SU-DHL-6 (cell line): ENCODE measurements around the gene COL15A1.

Experiments used
- H2AFZ ChIP-seq: fragments of 200-600 bp; sonication (generic); 2 replicates; pipeline ENCODE4 v1.6.1; 2014; ENCODE audit warnings: low read depth, mild to moderate bottlenecking, moderate library complexity, mixed read lengths, antibody characterized with exemption, low read length; ENCODE audit not compliant: severe bottlenecking
- H3F3A ChIP-seq: fragments of 200-600 bp; shearing (Covaris generic); 2 replicates; pipeline ENCODE4 v1.6.0; 2016; ENCODE audit warnings: antibody characterized with exemption, mild to moderate bottlenecking; ENCODE audit not compliant: insufficient read depth
- H3K27ac ChIP-seq: fragments of 200-600 bp; sonication (generic); 2 replicates; pipeline ENCODE4 v1.5.1; 2016; ENCODE audit warnings: low read depth, mild to moderate bottlenecking, low read length, moderate library complexity, mixed read lengths
- H3K27me3 ChIP-seq: fragments of 200-600 bp; sonication (generic), shearing (Covaris generic); 2 replicates; pipeline ENCODE4 v1.6.0; 2014; ENCODE audit warnings: mild to moderate bottlenecking, low read length
- H3K36me3 ChIP-seq: fragments of 200-600 bp; sonication (generic); 2 replicates; pipeline ENCODE4 v1.6.1; 2014; ENCODE audit warnings: mild to moderate bottlenecking, low read length, mixed read lengths
- H3K4me2 ChIP-seq: fragments of 300-600, 200-600 bp; shearing (Covaris generic), sonication (generic); 2 replicates; pipeline ENCODE4 v1.6.0; 2014; ENCODE audit warnings: low read length, low read depth, mild to moderate bottlenecking; ENCODE audit not compliant: poor library complexity, severe bottlenecking
- H3K4me3 ChIP-seq: fragments of 200-600 bp; sonication (generic); 2 replicates; pipeline ENCODE4 v1.5.1; 2014; ENCODE audit warnings: antibody characterized with exemption, low read length, mild to moderate bottlenecking, mixed read lengths; ENCODE audit not compliant: insufficient read depth, poor library complexity, severe bottlenecking
- H3K79me2 ChIP-seq: fragments of 200-600 bp; sonication (generic); 2 replicates; pipeline ENCODE4 v1.6.1; 2014; ENCODE audit warnings: mild to moderate bottlenecking, low read length, moderate library complexity; ENCODE audit not compliant: insufficient read depth
- H3K9ac ChIP-seq: fragments of 200-600 bp; sonication (generic); 2 replicates; pipeline ENCODE4 v1.7.0; 2014; ENCODE audit warnings: mild to moderate bottlenecking, low read length
- H3K9me2 ChIP-seq: fragments of 200-600 bp; sonication (generic); replicated peaks from 2 replicates; pipeline ENCODE4 v1.6.1; 2014; ENCODE audit warnings: low read length; ENCODE audit not compliant: insufficient read depth
- H3K9me3 ChIP-seq: fragments of 200-600 bp; sonication (generic); 2 replicates; pipeline ENCODE4 v1.6.1; 2014; ENCODE audit warnings: low read length, mixed read lengths; ENCODE audit not compliant: insufficient read depth
- H4K20me1 ChIP-seq: fragments of 200-600 bp; sonication (generic); 2 replicates; pipeline ENCODE4 v1.6.1; 2014; ENCODE audit warnings: low read depth, mild to moderate bottlenecking, antibody characterized with exemption, low read length, moderate library complexity, mixed read lengths
- EZH2phosphoT487 ChIP-seq: fragments of 200-600 bp; sonication (generic), shearing (Covaris generic); conservative IDR thresholded peaks from 2 replicates; pipeline ENCODE4 v1.6.1; 2018; ENCODE audit warnings: mild to moderate bottlenecking, antibody characterized with exemption, low read length, moderate library complexity, mixed read lengths
- TF ChIP-seq, protein P1 (sequence below): fragments of 200-600 bp; sonication (generic); IDR thresholded peaks from one replicate; pipeline ENCODE4 v1.5.1; 2017; ENCODE audit warnings: antibody characterized with exemption, mild to moderate bottlenecking, low read length, moderate library complexity; ENCODE audit not compliant: insufficient read depth, poor library complexity, severe bottlenecking

The COL15A1 gene

DNA sequence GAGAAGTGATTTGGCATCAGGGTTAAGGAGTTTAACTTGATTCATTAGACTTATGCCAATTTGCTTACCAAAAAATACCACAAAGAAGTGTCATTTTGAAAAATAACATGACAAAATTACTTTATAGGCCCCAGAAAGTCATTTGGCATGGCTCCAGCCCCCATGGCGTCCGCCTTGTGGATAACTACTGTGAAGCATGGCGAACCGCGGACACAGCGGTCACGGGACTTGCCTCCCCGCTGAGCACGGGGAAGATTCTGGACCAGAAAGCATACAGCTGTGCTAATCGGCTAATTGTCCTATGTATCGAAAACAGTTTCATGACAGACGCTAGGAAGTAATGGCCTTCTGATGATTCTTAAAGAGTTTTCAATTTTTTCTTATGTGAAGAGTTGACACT lies 125.8 kb downstream of the COL15A1 start:
- H3K4me3 ChIP-seq = no peak overlapping the region
- no peak overlapping the region for H2AFZ ChIP-seq
- no peaks in the 10 kb centered on the region for H3K36me3 ChIP-seq
- H3F3A ChIP-seq = no peaks in the 10 kb centered on the region
- H3K9me3 ChIP-seq = no peaks in the 10 kb centered on the region
- no peak overlapping the region for H3K27ac ChIP-seq
- H3K27me3 ChIP-seq = no peaks in the 10 kb centered on the region
- H3K9me2 ChIP-seq = no peaks in the 10 kb centered on the region
- H3K4me2 ChIP-seq = no peak overlapping the region
- TF ChIP-seq EZH2phosphoT487 = no peak
- TF ChIP-seq, protein P1, sequence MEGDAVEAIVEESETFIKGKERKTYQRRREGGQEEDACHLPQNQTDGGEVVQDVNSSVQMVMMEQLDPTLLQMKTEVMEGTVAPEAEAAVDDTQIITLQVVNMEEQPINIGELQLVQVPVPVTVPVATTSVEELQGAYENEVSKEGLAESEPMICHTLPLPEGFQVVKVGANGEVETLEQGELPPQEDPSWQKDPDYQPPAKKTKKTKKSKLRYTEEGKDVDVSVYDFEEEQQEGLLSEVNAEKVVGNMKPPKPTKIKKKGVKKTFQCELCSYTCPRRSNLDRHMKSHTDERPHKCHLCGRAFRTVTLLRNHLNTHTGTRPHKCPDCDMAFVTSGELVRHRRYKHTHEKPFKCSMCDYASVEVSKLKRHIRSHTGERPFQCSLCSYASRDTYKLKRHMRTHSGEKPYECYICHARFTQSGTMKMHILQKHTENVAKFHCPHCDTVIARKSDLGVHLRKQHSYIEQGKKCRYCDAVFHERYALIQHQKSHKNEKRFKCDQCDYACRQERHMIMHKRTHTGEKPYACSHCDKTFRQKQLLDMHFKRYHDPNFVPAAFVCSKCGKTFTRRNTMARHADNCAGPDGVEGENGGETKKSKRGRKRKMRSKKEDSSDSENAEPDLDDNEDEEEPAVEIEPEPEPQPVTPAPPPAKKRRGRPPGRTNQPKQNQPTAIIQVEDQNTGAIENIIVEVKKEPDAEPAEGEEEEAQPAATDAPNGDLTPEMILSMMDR = no peak
- no peak overlapping the region for H3K9ac ChIP-seq
- H3K79me2 ChIP-seq = no peaks in the 10 kb centered on the region
- H4K20me1 ChIP-seq = no peaks in the 10 kb centered on the region

DNA sequence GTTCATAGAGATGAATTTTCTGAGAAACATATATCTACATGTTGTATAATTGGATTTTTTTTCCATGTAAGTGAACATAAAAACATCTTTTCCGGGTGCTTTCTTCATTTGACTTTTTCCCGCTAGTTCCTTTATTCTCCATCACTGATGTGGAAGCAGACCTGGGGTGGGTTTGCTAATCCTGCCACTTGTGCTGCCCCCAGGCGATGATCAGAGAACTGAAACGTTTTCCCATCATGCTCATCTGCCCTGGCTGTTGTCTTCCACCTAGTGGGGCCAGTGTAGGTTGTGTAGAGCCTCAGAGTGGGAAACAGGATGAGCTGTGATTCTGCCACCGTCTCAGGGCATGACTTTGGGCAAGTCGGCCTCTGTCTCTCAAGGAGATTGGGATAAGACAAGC lies 127.0 kb downstream of the COL15A1 start:
- Histone ChIP-seq H3K27ac (no peak overlapping the region), H3K4me2 (no peak overlapping the region), H3K4me3 (no peak overlapping the region), H4K20me1 (no peaks in the 10 kb centered on the region), H2AFZ (no peak overlapping the region), H3F3A (no peaks in the 10 kb centered on the region), H3K79me2 (no peaks in the 10 kb centered on the region), H3K9me2 (no peaks in the 10 kb centered on the region), H3K9ac (no peak overlapping the region), H3K9me3 (no peaks in the 10 kb centered on the region), H3K27me3 (no peaks in the 10 kb centered on the region), H3K36me3 (no peaks in the 10 kb centered on the region)
- no peak for TF ChIP-seq EZH2phosphoT487
- TF ChIP-seq, protein P1 = no peak

DNA sequence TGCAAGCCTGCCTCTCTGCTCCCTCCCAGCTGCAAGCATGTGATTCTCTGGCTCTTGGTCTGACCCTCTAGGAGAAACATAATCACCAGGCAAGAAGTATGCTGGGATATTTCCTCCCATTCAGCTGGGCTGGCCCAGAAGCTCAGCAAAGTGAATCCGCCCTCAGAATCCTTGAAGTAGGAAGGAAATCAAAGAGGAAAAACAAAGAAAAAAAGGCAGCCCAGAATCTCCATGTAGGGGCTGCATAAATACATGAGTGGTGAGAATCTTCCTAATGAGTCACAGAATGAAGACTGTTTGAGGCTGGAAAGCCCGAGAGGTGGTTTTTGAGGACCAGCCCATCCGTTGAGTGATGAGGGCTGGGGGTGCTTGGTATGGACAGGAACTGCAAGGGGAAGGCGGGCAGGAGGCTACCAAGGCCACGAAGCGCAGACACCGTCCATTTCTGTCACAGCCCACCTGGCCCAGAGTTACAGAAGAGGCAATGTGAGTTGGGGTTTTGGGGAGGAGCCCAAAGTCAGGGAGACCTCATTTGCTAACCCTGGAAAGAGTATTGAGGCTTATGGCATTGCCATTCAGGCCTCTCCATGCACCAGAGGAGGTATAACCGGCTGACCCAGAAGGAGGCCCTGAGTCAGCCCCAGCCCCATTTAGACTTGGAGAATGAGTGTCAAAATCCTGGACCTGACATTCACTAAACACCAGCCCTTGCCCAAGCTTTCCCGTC lies 127.8 kb downstream of the COL15A1 start:
- H3K9me2 ChIP-seq = no peaks in the 10 kb centered on the region
- H3K36me3 ChIP-seq = no peaks in the 10 kb centered on the region
- H3K4me3 ChIP-seq = no peak overlapping the region
- H3F3A ChIP-seq = no peaks in the 10 kb centered on the region
- H3K27ac ChIP-seq = no peak overlapping the region
- H3K27me3 ChIP-seq = no peaks in the 10 kb centered on the region
- H3K9me3 ChIP-seq = no peaks in the 10 kb centered on the region
- no peak overlapping the region for H2AFZ ChIP-seq
- no peak for TF ChIP-seq EZH2phosphoT487
- TF ChIP-seq, protein P1 = no peak
- H3K79me2 ChIP-seq = no peaks in the 10 kb centered on the region
- H4K20me1 ChIP-seq = no peaks in the 10 kb centered on the region
- H3K9ac ChIP-seq = no peak overlapping the region
- H3K4me2 ChIP-seq = no peak overlapping the region
